ENCODE measurements around the gene ARHGEF39. TPM values are rescaled to one million over a fixed set of nuclear protein-coding genes. Genes with fewer than 3 reads are reported as not detected.

ARHGEF39 gene
- total and polyA plus RNA-seq, 8 donors, result 0.20 to 2.0 (median 1.0) TPM

DNA sequence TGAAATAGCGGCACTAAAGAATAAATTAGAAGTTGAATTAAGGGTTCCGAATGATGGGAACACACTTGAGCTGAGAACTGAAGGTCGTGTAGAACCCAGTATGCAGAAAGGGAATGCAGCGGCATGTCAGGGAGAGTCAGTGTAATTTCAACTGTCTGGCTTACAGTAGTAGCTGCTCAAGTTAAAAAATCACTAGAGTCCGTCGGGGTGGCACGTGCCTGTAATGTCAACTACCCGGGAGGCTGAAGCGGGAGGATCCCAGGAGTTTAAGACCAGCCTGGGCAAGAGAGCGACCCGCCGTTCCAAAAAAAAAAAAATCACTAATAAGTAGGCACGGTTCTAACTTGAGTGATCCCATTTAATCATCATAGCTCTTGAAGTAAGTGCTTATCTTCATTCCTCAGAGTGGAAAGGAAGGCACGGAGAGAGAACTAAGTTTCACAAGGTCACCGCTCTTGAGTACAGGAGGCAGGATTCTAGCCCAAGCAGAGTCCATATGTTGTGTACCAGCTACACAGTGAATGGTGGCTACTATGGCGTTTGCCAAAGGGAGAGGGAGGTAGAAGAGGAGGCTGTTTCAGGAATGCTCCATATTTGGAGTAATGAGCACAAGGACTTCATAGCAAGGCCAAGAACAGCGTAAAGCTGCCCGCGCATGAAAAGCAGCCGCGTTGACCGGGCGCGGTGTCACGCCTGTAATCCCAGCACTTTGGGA is 8.0 kb downstream of the ARHGEF39 start:
- TF ChIP-seq, protein P1, sequence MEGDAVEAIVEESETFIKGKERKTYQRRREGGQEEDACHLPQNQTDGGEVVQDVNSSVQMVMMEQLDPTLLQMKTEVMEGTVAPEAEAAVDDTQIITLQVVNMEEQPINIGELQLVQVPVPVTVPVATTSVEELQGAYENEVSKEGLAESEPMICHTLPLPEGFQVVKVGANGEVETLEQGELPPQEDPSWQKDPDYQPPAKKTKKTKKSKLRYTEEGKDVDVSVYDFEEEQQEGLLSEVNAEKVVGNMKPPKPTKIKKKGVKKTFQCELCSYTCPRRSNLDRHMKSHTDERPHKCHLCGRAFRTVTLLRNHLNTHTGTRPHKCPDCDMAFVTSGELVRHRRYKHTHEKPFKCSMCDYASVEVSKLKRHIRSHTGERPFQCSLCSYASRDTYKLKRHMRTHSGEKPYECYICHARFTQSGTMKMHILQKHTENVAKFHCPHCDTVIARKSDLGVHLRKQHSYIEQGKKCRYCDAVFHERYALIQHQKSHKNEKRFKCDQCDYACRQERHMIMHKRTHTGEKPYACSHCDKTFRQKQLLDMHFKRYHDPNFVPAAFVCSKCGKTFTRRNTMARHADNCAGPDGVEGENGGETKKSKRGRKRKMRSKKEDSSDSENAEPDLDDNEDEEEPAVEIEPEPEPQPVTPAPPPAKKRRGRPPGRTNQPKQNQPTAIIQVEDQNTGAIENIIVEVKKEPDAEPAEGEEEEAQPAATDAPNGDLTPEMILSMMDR (IDR thresholded peaks at IDR 0.05), result no peak
- peak overlapping the region; percentile 94 to 100 (median 100) for H3K27ac ChIP-seq
- intact Hi-C loops (cut with DNase I), result no loop called here
- WGBS, 2 donors, result 23% methylated on average over 25 of the region's 25 CpGs
- DNase-seq (no peak), ATAC-seq (peak; percentile 2 to 25 (median 12)), FAIRE-seq (no peak)
- peak overlapping the region in 2 of 4 donors; percentile 37 to 97 for H3K4me3 ChIP-seq
- H3K36me3 ChIP-seq, result no peaks in the 10 kb centered on the region
- H3K4me1 ChIP-seq, result peaks cover 21 to 40% (median 29%) of the 10 kb centered on the region in 3 donors
- no peaks in the 10 kb centered on the region for H3K27me3 ChIP-seq
- H3K9me3 ChIP-seq, result no peaks in the 10 kb centered on the region

DNA sequence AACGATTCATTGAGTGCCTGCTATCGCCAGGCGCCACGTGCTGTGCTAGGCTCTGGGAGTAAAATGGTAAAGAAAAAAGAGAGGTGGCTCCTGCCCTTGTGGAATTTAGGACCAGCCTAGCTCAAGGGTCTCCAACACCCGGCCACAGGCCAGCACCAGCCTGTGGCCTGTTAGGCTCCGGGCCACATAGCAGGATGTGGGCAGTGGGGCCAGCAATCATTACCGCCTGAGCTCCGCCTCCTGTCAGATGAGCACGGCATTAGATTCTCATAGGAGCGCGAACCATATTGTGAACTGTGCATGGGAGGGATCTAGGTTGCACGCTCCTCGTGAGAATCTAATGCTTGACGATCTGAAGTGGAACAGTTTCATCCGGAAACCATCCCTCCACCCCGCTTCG is 8.6 kb downstream of the ARHGEF39 start:
- 83 to 85% methylated on average over 17 of the region's 17 CpGs for WGBS, 2 donors
- Histone ChIP-seq H3K27ac (no peak overlapping the region), H3K9me3 (no peaks in the 10 kb centered on the region), H3K27me3 (no peaks in the 10 kb centered on the region), H3K36me3 (no peaks in the 10 kb centered on the region), H3K4me1 (peaks cover 20 to 41% (median 23%) of the 10 kb centered on the region in 3 donors), H3K4me3 (no peak overlapping the region)
- no peak for ATAC-seq
- intact Hi-C loops (cut with DNase I), result no loop called here
- no peak for FAIRE-seq
- DNase-seq, result no peak
- TF ChIP-seq, protein P1 (IDR thresholded peaks at IDR 0.05), result no peak

DNA sequence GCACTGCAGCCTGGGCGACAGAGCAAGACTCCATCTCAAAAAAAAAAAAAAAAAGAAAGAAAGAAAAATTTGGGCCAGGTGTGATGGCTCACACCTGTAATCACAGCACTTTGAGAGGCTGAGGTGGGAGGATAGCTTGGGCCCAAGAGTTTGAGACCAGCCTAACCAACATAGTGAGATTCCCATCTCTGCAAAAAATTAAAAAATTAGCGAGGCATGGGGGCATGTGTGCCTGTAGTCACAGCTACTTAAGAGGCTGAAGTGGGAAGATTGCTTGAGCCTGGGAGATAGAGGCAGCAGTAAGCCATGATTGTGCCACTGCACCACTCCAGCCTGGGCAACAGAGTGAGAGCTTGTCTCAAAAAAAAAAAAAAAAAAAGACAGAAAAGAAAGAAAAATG is 11.4 kb downstream of the ARHGEF39 start:
- ATAC-seq (no peak), DNase-seq (no peak), FAIRE-seq (no peak)
- no peaks in the 10 kb centered on the region for H3K9me3 ChIP-seq
- WGBS, 2 donors, result 92 to 93% methylated on average over 2 of the region's 2 CpGs
- no peaks in the 10 kb centered on the region for H3K27me3 ChIP-seq
- H3K4me3 ChIP-seq, result no peak overlapping the region
- no peaks in the 10 kb centered on the region for H3K36me3 ChIP-seq
- H3K4me1 ChIP-seq, result peaks cover 0 to 18% (median 5%) of the 10 kb centered on the region in 3 donors
- no peak overlapping the region for H3K27ac ChIP-seq
- TF ChIP-seq, protein P1 (IDR thresholded peaks at IDR 0.05), result no peak
- intact Hi-C loops (cut with DNase I), result no loop called here

DNA sequence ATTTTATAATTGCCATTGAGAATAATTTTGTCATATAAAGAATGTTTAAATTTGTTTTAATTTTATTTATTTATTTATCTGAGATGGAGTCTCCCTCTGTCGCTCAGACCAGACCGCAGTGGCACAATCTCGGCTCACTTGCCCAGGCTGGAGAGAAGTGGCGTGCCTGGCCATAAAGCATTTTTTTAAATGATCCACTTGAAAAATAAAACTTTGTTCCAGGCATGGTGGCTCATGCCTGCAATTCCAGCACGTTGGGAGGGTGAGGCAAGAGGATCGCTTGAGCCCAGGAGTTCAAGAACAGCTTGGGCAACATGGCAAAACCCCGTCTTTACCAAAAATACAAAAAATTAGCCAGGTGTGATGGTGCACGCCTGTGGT is 12.2 kb downstream of the ARHGEF39 start:
- H3K9me3 ChIP-seq, result no peaks in the 10 kb centered on the region
- peak overlapping the region in 1 of 4 donors; percentile 28 for H3K27ac ChIP-seq
- H3K4me1 ChIP-seq, result peaks cover 0 to 18% (median 5%) of the 10 kb centered on the region in 3 donors
- TF ChIP-seq, protein P1 (IDR thresholded peaks at IDR 0.05), result no peak
- ATAC-seq (no peak), DNase-seq (no peak), FAIRE-seq (no peak)
- no peaks in the 10 kb centered on the region for H3K27me3 ChIP-seq
- WGBS, 2 donors, result 89 to 98% methylated on average over 8 of the region's 8 CpGs
- intact Hi-C loops (cut with DNase I), result no loop called here
- H3K4me3 ChIP-seq, result no peak overlapping the region
- H3K36me3 ChIP-seq, result no peaks in the 10 kb centered on the region

Measured in pancreas (tissue), 10 donors.